GM06990 (cell line): ENCODE results near the gene TTC7B.

Experiments
- DNase-seq: peaks from one replicate; pipeline ENCODE4 v3.0.0-alpha.2; 2011; ENCODE audit not compliant: insufficient read length; ENCODE audit errors: extremely low read depth
- H3K27me3 ChIP-seq: replicated peaks from 2 replicates; pipeline ENCODE4 v1.6.0; 2011; ENCODE audit warnings: low read length; ENCODE audit not compliant: control insufficient read depth, insufficient read depth
- H3K36me3 ChIP-seq: 2 replicates; pipeline ENCODE4 v1.5.1; 2011; ENCODE audit warnings: low read length; ENCODE audit not compliant: control insufficient read depth, insufficient read depth
- H3K4me3 ChIP-seq: replicated peaks from 2 replicates; pipeline ENCODE4 v1.5.1; 2011; ENCODE audit warnings: low read depth, mild to moderate bottlenecking, control low read depth, low read length
- CTCF ChIP-seq: IDR thresholded peaks from 2 replicates; pipeline ENCODE4 v1.5.1; 2011; ENCODE audit warnings: low read length, control low read depth, mild to moderate bottlenecking, inconsistent platforms; ENCODE audit not compliant: insufficient read depth, poor library complexity, severe bottlenecking

The TTC7B gene

GRCh38 chr14:90647473-90648005 lies 168.7 kb downstream of the TTC7B start:
- Histone ChIP-seq H3K36me3 (no peaks in the 10 kb centered on the region), H3K4me3 (no peak overlapping the region), H3K27me3 (no peaks in the 10 kb centered on the region; the same call in 1 of the 2 replicates)
- TF ChIP-seq CTCF, result no peak
- DNase-seq, result no peak

GRCh38 chr14:90645842-90646443 lies 170.3 kb downstream of the TTC7B start:
- TF ChIP-seq CTCF, result no peak
- DNase-seq, result no peak
- H3K4me3 ChIP-seq, result no peak overlapping the region
- no peaks in the 10 kb centered on the region; the same call in 1 of the 2 replicates for H3K27me3 ChIP-seq
- no peaks in the 10 kb centered on the region for H3K36me3 ChIP-seq

GRCh38 chr14:90644882-90645281 lies 171.3 kb downstream of the TTC7B start:
- no peak for DNase-seq
- H3K4me3 ChIP-seq, result no peak overlapping the region

GRCh38 chr14:90643982-90644670 lies 172.1 kb downstream of the TTC7B start:
- H3K36me3 ChIP-seq, result no peaks in the 10 kb centered on the region
- TF ChIP-seq CTCF, result no peak
- DNase-seq, result no peak
- no peaks in the 10 kb centered on the region; the same call in 1 of the 2 replicates for H3K27me3 ChIP-seq
- no peak overlapping the region for H3K4me3 ChIP-seq

More at GRCh38 chr14:90644882-90645281, 171.3 kb downstream of the TTC7B start:
- Histone ChIP-seq H3K27me3 (no peaks in the 10 kb centered on the region; the same call in 1 of the 2 replicates), H3K36me3 (no peaks in the 10 kb centered on the region)
- TF ChIP-seq CTCF, result no peak

GRCh38 chr14:90642244-90642717 lies 173.9 kb downstream of the TTC7B start:
- Histone ChIP-seq H3K4me3 (no peak overlapping the region), H3K36me3 (no peaks in the 10 kb centered on the region), H3K27me3 (no peaks in the 10 kb centered on the region; the same call in 1 of the 2 replicates)
- DNase-seq, result no peak
- no peak for TF ChIP-seq CTCF
